GM21786 (cell line): ENCODE measurements around the gene IFNA7.
A peak's percentile ranks its signal among the peaks of the same experiment; 100 is the strongest.
"Not testable (repeated sequence)": the region's sequence is repeated elsewhere in the genome, so short reads cannot be mapped to it uniquely, and the experiment has no call there.

Source experiments
- ATAC-seq: cut with Tn5 transposase; IDR thresholded peaks from one replicate; pipeline ENCODE4 v1.9.1; 2021; ENCODE audit not compliant: unreplicated experiment

IFNA7 gene

DNA sequence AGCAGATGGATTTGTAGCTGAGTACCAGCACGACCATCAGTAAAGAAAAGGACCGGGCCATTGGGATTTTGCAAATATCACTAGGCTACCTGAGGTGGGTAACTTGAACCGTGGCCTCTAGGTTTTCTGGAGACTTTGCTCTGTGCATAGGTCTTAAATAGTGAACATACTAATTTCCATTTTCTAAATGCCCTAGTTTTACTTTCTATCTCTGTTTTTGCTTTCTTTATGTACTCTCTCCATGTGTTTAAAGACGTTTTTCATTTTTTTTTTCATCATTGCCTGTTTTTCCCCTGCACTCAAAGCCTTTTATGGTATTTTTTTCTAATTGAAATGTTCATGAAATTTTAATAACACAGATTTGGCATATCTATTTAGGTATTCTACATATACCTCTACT is at the start of gene IFNA7:
Gene IFNA7 (minus strand): TSS at position 101 of the 400 bp plus-strand sequence. CDS start 40 bp downstream, at position 61.
- not testable (repeated sequence) for ATAC-seq

DNA sequence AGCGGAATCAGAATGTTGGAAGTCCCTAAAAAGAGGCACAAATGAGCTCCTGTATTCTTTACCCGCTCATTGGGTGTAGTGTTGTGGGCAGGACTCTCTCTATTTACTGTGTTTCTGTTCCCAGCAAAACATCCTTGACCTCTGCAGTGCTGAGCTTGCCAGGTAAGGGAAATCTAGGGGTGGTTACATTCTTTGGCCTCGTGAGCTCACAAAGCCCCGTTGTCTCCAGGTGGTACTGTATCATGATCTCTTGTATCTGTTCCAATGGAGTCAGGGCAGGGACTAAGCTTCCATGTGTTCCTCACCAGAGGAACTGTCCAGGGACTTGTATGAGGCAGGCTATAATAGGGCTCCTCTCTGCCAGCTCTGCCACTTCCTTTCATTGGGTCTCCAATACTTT is 49.6 kb upstream of the IFNA7 start:
- no peak for ATAC-seq

DNA sequence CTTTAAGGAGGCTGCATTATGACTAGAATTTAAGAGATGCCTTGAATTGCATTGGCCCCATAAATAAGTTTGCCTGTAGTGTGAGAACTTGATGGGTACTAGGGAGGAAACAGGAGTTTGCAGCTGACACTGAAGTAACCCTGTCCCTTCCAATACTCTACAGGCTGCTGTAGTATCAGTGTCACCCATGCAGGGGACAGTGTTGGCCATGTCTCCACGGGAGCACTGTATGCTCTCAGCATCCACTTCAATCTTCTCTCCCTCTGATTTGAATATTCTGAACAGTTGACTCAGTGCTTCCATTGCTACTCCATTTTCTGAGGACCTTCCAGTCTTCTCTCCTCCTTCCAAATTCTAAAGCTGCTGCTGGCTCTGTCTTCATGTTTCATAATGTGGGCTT is 49.2 kb upstream of the IFNA7 start:
- no peak for ATAC-seq

DNA sequence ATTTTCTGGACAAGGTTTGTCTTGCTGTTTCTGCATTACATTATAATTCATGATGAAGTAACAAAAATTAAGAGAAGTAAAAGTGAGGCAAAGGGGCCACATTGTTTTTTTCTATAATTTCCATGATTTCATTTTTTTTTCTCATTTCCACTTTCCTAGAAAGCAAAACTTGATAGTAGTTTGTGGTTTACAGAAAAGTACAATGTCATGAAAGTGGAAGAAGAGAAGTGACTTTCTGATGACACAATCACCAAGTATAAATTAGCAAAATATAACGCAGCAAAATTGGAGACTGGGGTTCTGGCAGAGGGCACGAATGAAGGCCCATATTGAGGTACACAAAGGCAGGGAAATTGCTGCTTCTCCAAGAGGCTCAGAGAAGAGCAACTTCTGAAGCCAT is 42.8 kb upstream of the IFNA7 start:
- no peak for ATAC-seq

DNA sequence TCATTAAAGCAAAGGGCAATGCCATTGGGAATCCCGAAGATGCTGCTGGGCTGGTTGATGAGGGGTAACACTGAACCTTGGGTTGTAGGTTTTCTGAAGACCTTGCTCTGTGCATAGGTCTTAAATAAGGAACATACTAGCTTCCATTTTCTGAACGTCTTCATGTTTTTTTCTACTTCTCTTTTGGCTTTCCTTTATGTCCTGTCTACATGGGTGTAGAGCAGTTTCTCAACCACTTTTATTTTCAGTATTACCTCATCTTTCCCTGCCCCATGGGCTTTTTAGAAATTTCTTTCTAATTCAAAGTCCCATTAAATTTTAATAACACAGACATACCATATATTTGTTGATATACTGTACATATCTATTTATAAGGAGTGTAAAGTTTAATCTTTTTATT is 37.9 kb upstream of the IFNA7 start, which contains the start of gene IFNA14:
Gene IFNA14 (minus strand): TSS at position 95 of the 400 bp plus-strand sequence. CDS start 70 bp downstream, at position 25.
- no peak for ATAC-seq

DNA sequence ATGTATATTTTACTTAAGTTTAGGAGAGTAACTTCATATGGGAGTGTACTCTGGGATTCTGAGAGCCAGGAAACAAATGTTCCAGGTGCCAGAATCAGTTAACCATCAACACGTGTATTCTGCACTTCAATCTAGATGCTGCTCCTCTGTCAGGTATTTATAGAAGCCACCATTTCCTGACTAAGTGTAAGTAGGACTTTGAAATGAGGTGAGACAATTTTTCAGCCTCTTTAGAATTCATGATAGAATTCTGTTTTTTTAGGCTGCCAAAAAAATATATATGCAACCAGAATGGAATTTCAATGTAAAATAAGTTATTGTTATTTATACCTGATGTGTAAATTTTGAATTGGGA is 34.3 kb upstream of the IFNA7 start:
- not testable (repeated sequence) for ATAC-seq

DNA sequence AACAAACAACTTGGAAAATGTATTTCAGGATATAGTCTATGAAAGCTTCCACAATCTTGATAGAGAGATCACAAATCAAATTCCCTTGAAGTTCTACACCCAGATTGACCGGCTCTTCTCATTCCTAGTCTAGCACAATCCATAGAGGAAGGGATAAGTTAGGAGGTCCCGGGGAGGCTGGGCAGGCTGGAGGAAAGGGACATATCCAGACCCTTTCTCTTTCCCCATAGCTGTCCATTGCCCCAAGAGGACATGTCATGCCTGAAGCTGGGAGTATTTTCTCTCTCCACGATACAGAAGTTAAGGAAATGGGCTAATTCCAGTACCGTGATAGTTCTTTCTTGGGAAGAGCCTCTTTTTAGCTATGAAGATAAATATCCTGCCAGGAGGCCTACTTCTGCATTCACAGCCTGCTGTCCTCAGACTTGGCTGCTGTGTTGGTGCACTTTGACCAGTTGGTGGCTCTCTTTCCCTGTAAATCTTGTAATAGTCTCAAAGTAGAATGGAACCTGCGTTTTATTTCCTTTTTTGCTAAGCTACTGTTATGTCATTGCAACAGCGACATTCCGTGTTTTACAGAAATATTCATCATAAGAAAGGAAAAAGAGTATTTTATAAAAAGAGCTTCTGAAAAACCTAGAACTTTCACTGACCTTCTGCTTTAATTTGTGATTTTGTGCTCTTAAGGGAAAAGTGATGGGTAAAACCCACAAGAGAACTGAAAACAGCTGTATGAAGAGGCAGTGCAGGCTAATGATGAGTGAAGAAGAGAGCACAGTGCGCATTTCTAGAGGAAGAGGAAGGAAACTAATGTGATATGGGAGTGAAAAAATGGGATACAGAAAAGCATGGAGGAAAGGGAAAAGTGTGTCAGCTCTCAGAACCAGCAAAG is 33.7 kb upstream of the IFNA7 start:
- peak; percentile 74 for ATAC-seq

DNA sequence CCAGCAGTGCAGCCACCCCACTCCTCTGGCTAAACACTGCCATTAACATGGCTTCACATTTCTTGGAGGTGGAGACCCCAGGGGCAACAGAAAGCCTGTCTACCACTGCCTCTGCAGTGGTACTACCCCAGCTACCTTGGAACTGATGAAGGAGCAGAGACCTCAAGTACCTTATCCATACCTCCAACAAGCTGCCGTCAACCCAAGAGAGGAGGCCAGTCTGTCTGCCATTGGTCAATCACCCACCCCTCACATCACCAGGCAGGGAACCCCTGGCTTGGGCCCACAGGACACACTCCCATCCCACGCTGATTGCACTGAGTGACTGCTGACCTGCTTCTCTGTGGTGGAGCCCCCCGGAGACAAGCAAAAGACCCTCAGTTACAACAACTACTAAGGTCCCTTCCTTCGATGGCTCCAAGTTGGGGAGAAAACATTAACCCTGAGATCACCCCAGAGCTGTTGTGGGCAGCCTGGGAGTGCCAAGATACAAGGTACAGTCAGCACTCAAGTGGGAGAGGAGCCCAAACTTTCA is 32.2 kb upstream of the IFNA7 start:
- ATAC-seq: no peak

DNA sequence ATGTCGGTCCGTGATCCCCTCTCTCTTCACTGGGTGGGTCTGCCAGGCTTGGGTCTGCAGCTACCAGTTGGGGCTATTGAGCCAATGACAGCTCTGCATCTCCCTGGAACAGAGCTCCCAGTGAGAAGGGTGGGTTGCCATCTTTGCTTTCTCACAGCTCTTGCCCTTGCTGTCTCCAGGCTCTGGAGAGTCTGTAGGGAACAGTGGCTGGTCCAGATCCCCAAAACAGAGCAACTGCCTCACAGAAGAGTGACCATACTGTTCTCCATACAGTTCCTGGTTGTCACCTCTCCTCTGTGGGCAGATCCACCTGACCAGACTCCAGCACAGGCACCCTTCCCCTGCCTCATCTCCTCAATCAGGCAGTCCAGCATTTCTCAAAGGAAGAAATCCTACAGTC is 31.3 kb upstream of the IFNA7 start:
- ATAC-seq: no peak

DNA sequence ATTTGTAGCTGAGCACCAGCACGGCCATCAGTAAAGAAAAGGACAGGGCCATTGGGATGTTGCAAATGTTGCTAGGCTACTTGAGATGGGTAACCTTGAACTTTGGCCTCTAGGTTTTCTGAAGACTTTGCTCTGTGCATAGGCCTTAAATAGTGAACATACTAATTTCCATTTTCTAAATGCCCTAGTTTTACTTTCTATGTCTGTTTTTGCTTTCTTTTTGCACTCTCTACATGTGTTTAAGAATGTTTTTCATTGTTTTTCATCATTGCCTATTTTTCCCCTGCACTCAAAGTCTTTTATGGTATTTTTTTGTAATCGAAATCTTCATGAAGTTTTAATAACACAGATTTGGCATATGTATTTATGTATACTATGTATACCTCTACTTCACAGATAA is 26.1 kb upstream of the IFNA7 start, which contains the start of gene IFNA17:
Gene IFNA17 (minus strand): TSS at position 101 of the 400 bp plus-strand sequence. CDS start 49 bp downstream, at position 52.
- ATAC-seq: no peak

DNA sequence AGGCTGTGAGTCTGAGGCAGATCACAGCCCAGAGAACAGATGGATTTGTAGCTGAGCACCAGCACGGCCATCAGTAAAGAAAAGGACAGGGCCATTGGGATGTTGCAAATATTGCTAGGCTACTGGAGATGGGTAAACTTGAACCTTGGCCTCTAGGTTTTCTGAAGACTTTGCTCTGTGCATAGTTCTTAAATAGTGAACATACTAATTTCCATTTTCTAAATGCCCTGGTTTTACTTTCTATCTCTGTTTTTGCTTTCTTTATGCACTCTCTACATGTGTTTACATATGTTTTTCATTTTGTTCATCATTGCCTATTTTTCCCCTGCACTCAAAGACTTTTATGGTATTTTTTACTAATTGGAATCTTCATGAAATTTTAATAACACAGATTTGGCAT is 15.2 kb upstream of the IFNA7 start, which contains the start of gene IFNA16:
Gene IFNA16 (minus strand): TSS at position 101 of the 400 bp plus-strand sequence. CDS start 6 bp downstream, at position 95.
- ATAC-seq: not testable (repeated sequence)

DNA sequence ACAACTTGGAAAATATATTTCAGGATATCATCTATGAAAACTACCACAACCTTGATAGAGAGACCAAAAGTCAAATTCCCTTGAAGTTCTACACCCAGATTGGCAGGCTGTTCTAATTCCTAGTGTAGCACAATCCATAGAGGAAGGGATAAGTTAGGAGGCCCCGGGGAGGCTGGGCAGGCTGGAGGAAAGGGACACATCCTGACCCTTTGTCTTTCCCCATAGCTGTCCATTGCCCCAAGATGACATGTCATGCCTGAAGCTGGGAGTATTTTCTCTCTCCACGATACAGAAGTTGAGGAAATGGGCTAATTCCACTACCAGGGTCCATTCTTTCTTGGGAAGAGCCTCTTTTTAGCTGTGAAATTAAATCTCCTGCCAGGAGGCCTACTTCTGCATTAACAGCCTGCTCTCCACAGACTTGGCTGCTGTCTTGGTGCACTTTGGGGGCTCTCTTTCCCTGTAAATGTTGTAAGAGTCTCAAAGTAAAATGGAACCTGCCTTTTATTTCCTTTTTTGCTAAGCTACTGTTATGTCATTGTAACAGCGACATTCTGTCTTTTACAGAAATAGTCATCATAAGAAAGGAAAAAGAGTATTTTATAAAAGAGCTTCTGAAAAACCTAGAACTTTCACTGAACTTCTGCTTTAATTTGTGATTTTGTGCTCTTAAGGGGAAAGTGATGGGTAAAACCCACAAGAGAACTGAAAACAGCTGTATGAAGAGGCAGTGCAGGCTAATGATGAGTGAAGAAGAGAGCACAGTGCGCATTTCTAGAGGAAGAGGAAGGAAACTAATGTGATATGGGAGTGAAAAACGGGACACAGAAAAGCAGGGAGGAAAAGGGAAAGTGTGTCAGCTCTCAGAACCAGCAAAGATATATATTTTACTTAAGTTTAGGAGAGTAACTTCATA is 11.7 kb upstream of the IFNA7 start:
- peak; percentile 83 for ATAC-seq

DNA sequence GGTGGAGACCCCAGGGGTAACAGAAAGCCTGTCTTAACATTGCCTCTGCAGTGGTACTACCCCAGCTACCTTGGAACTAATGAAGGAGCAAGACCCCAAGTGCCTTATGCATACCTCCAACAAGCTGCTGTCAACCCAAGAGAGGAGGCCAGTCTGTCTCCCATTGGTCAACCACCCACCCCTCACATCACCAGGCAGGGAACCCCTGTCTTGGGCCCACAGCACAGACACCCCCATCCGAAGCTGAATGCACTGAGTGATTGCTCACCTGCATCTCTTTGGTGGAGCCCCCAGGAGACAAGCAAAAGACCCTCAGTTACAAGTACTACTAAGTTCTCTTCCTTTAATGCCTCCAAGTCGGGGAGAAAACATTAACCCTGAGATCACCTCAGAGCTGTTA is 10.2 kb upstream of the IFNA7 start:
- not testable (repeated sequence) for ATAC-seq

DNA sequence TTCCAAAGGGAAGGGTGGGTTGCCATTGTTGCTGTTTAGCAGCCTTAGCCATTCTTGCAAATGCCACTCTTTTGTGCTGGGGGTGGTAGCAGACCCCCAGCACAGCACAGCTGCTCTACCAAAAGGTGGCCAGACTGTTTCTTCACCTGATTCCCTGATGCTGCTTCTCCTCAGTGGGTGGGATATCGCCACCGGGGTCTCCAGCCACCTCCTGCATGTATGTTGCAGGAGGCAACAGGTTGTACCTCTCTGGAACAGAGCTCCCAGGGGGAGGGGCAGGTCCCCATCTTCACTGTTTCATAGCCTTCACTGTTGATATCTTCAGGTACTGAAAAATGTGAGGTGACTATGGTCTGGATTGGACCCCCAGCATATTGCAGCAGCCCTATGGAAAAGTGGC is 8.8 kb upstream of the IFNA7 start:
- ATAC-seq: not testable (repeated sequence)

DNA sequence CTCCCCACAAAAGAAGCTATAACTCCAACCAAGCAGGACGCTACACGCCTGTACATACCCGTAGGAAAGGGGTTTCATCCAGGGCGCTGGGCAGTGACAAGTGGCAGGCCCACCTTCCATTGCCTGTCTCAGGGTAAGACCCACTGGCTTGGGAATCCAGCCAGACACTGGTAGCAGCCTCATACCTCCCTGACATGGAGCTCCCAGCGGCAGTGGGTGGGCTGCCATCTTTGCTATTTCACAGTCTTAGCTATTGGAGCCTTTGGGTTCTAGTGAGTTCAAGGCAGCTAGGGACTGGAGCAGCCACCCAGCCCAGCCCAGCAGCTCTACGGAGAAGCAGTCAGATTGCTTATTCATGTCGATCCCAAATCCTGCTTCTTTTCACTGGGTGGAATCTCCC is 8.3 kb upstream of the IFNA7 start:
- no peak for ATAC-seq

DNA sequence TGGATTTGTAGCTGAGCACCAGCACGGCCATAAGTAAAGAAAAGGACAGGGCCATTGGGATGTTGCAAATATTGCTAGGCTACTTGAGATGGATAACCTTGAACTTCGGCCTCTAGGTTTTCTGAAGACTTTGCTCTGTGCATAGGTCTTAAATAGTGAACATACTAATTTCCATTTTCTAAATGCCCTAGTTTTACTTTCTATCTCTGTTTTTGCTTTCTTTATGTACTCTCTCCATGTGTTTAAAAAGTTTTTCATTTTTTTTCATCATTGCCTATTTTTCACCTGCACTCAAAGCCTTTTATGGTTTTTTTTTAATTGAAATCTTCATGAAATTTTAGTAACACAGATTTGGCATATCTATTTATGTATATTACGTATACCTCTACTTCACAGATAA is 5.0 kb upstream of the IFNA7 start, which contains the start of gene IFNA10:
Gene IFNA10 (minus strand): TSS at position 101 of the 400 bp plus-strand sequence. CDS start 46 bp downstream, at position 55.
- ATAC-seq: not testable (repeated sequence)

DNA sequence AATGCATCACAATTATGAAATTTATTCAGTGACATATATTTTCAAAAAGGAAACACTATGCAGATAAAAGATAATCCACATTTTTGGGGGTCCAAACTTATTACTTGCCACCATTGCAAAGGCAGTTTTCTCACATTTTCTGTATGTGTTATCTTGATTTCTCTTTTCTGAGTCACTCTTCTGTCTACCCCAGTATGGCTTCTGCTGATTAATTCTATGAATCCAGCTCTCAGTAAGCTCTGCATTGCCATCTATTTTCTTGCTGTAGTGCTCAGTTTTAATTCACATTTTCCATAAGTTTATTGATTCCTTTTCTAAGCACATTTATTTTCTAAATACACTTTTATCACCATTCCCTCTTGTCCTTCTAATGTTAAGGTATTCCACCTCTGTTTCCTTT is 3.2 kb upstream of the IFNA7 start:
- no peak for ATAC-seq

DNA sequence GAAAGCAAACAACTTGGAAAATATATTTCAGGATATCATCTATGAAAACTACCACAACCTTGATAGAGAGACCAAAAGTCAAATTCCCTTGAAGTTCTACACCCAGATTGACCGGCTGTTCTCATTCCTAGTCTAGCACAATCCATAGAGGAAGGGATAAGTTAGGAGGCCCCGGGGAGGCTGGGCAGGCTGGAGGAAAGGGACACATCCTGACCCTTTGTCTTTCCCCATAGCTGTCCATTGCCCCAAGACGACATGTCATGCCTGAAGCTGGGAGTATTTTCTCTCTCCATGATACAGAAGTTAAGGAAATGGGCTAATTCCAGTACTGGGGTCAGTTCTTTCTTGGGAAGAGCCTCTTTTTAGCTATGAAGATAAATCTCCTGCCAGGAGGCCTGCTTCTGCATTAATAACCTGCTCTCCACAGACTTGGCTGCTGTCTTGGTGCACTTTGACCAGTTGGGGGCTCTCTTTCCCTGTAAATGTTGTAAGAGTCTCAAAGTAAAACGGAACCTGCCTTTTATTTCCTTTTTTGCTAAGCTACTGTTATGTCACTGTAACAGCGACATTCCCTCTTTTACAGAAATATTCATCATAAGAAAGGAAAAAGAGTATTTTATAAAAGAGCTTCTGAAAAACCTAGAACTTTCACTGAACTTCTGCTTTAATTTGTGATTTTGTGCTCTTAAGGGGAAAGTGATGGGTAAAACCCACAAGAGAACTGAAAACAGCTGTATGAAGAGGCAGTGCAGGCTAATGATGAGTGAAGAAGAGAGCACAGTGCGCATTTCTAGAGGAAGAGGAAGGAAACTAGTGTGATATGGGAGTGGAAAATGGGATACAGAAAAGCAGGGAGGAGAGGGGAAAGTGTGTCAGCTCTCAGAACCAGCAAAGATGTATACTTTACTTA is 6.9 kb downstream of the IFNA7 start:
- peak; percentile 94 for ATAC-seq

DNA sequence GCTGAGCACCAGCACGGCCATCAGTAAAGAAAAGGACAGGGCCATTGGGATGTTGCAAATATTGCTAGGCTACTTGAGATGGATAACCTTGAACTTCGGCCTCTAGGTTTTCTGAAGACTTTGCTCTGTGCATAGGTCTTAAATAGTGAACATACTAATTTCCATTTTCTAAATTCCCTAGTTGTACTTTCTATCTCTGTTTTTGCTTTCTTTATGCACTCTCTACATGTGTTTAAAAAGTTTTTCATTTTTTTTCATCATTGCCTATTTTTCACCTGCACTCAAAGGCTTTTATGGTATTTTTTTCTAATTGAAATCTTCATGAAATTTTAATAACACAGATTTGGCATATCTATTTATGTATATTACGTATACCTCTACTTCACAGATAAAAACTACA is 14.5 kb downstream of the IFNA7 start, which contains the start of gene IFNA4:
Gene IFNA4 (minus strand): TSS at position 101 of the 400 bp plus-strand sequence. CDS start 56 bp downstream, at position 45.
- not testable (repeated sequence) for ATAC-seq
